Measurements from ENCODE around the gene TMX2. TPM values are rescaled to one million over a fixed set of nuclear protein-coding genes. Genes with fewer than 3 reads are reported as not detected.

TMX2 gene, protein sequence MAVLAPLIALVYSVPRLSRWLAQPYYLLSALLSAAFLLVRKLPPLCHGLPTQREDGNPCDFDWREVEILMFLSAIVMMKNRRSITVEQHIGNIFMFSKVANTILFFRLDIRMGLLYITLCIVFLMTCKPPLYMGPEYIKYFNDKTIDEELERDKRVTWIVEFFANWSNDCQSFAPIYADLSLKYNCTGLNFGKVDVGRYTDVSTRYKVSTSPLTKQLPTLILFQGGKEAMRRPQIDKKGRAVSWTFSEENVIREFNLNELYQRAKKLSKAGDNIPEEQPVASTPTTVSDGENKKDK
- 10 to 100 TPM; 29.1 to 54.9 (median 40.5) TPM for total RNA-seq

DNA sequence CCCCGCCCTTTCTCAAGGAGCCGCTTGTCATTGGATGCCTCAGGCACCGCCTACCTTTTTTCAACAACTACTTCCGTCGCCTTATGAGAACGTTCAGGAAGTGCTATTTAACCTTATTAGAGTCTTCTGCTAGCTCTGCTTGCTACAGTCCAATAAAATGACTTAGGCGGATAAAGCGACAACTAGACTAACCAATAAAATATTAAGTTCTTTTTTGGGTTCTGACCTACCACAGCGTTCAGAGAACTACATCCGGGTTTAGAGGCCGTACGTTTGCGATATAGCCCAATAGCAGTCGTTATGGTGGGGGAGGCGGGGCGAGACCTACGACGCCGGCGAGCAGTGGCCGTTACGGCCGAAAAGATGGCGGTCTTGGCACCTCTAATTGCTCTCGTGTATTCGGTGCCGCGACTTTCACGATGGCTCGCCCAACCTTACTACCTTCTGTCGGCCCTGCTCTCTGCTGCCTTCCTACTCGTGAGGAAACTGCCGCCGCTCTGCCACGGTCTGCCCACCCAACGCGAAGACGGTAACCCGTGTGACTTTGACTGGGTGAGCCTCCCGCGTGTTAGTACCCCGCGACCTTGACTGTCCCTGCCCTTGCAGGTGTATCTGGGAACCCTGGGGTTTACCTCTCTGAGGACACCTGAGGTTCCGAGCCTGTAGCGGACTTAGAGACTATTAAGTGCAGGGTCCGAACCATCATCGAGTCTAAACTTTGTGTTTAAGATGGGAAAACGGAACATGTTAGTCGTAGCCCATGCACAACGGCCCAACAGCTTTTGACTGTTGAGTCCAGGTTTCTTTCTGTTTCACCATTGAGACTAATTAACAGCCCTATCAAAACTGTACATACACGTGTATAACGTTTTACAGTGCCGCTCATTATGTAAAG lies at the start of gene TMX2:
Gene TMX2, plus strand, starts transcription at position 338 of the 895 bp plus-strand sequence. Its CDS starts 26 bp downstream, at position 364.
- H3K4me1 ChIP-seq, result peaks cover 33 to 34% of the 10 kb centered on the region in 2 donors

DNA sequence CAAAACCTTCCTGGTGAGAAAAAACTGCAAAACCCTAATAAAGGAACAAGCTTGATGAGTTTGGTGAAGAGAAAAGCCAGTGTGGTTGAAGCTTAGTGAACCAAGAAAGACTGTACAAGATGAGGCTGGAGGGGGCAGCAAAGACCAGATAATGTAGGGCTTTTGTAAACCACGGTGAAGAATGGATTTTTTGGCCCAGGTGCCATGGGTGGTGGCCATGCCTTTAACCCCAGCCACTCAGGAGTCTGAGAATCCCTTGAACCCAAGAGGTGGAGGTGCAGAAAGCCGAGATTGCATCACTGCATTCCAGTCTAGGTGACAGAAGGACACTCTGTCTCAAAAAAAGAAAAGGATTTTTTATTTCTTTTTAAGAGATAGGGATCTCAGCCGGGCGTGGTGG lies 49.5 kb upstream of the TMX2 start:
- in situ Hi-C loops (cut with MboI; ENCODE audit: low sequenced_read_pairs in 4 of 4), result loop anchor here in 1 of 4 donors (25.0 kb wide), 1 partner anchor 924 kb away; the partner anchor contains the start of genes LPXN and ZFP91
- ATAC-seq, result no peak

More for the DNA sequence above, at the start of gene TMX2:
- Histone ChIP-seq H3K27me3 (no peaks in the 10 kb centered on the region), H3K9me3 (no peaks in the 10 kb centered on the region), H3K27ac (peak within 1 kb of the TSS; percentile 87 to 91 (median 89)), H3K36me3 (no peaks in the 10 kb centered on the region), H3K4me3 (peak within 1 kb of the TSS; percentile 82 to 99 (median 92))
- intact Hi-C loops (cut with DNase I; ENCODE audit: low total_unique reads), result loop anchor here (1.0 to 5.0 kb wide), 6 partner anchors 29 to 1905 kb away; partner anchors contain the start of genes CLP1, LPXN, OSBP and SELENOH
- TF ChIP-seq POLR2A (IDR thresholded peaks at IDR 0.05), result peak; percentile 49 to 59
- TF ChIP-seq, protein P1, sequence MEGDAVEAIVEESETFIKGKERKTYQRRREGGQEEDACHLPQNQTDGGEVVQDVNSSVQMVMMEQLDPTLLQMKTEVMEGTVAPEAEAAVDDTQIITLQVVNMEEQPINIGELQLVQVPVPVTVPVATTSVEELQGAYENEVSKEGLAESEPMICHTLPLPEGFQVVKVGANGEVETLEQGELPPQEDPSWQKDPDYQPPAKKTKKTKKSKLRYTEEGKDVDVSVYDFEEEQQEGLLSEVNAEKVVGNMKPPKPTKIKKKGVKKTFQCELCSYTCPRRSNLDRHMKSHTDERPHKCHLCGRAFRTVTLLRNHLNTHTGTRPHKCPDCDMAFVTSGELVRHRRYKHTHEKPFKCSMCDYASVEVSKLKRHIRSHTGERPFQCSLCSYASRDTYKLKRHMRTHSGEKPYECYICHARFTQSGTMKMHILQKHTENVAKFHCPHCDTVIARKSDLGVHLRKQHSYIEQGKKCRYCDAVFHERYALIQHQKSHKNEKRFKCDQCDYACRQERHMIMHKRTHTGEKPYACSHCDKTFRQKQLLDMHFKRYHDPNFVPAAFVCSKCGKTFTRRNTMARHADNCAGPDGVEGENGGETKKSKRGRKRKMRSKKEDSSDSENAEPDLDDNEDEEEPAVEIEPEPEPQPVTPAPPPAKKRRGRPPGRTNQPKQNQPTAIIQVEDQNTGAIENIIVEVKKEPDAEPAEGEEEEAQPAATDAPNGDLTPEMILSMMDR (IDR thresholded peaks at IDR 0.05 in 4 of 5, conservative IDR thresholded peaks at IDR 0.05 in 1 of 5), result peak in 1 of 5 experiments; percentile 3
- DNase-seq (peak; percentile 90 to 95), ATAC-seq (peak; percentile 98)
- in situ Hi-C loops (cut with MboI; ENCODE audit: low sequenced_read_pairs in 4 of 4), result loop anchor here in 1 of 4 donors (25.0 kb wide), 1 partner anchor 875 kb away; the partner anchor contains the start of genes LPXN and ZFP91

DNA sequence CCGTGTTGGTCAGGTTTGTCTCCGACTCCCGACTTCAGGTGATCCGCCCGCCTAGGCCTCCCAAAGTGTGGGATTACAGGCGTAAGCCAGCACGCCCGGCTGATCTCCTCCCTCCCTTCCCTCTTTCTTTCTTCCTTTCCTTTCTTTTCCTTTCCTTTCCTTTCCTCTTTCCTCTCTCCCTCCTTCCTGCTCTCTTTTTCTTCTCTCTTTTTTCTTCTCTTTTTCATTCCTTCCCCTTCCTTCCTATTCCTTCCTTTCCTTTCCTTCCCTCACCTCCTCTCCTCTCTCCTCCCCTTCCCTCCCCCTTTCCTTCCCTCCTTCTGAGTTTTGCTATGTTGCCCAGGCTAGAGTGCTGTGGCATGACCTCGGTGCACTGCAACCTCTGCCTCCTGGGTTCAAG lies 48.4 kb upstream of the TMX2 start:
- DNase-seq (no peak), ATAC-seq (no peak)
- no peak for TF ChIP-seq POLR2A (IDR thresholded peaks at IDR 0.05)
- TF ChIP-seq, protein P1 (IDR thresholded peaks at IDR 0.05 in 4 of 5, conservative IDR thresholded peaks at IDR 0.05 in 1 of 5), result no peak
- Histone ChIP-seq H3K27me3 (no peaks in the 10 kb centered on the region), H3K9me3 (no peaks in the 10 kb centered on the region), H3K36me3 (peaks cover 0 to 39% of the 10 kb centered on the region in 2 donors), H3K4me3 (no peak overlapping the region), H3K27ac (no peak overlapping the region), H3K4me1 (peaks cover 11 to 13% of the 10 kb centered on the region in 2 donors)
- in situ Hi-C loops (cut with MboI; ENCODE audit: low sequenced_read_pairs in 4 of 4), result loop anchor here in 1 of 4 donors (25.0 kb wide), 1 partner anchor 923 kb away; the partner anchor contains the start of genes LPXN and ZFP91
- intact Hi-C loops (cut with DNase I; ENCODE audit: low total_unique reads), result no loop called here

More for the DNA sequence above, 49.5 kb upstream of the TMX2 start:
- Histone ChIP-seq H3K27ac (no peak overlapping the region), H3K36me3 (peaks cover 0 to 39% of the 10 kb centered on the region in 2 donors), H3K4me3 (no peak overlapping the region), H3K27me3 (no peaks in the 10 kb centered on the region), H3K9me3 (no peaks in the 10 kb centered on the region), H3K4me1 (peaks cover 17 to 18% of the 10 kb centered on the region in 2 donors)
- no peak for TF ChIP-seq POLR2A (IDR thresholded peaks at IDR 0.05)
- TF ChIP-seq, protein P1 (IDR thresholded peaks at IDR 0.05 in 4 of 5, conservative IDR thresholded peaks at IDR 0.05 in 1 of 5), result no peak
- intact Hi-C loops (cut with DNase I; ENCODE audit: low total_unique reads), result no loop called here
- no peak for DNase-seq

DNA sequence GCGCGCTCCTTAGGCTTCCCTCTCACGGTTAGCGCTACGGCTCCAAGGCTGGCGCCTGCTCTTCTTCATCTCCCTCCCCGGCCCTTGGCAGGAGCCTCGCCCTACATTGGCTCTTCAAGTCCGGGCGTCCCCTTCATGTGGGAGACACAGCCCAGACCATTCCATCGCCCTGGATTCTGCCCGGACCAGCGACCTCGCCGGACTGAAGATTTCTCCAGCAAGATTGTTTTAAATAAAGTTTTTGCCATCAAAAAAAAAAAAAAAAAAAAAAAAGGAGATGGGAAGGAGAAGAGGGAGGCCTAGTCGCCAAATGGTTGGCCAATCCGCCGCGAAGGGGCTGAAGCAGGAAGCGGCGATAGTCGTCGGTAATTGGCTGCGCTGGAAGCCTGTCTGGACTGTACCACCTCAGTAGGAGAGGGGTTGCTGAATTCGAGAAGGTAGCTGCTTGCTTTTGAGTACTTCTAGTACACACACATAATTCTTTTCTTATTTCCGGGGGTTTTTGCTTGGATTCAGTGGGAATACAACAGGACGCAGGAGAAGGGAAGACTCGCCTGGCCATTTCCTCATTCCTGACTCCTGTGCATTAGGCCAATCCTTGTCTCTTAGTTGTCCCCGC lies 45.2 kb upstream of the TMX2 start:
- intact Hi-C loops (cut with DNase I; ENCODE audit: low total_unique reads), result loop anchor here (1.0 to 5.0 kb wide), 7 partner anchors 10 to 912 kb away; partner anchors contain the start of genes CLP1, CTNND1, MED19 and SELENOH
- peak; percentile 99 for DNase-seq
- Histone ChIP-seq H3K9me3 (no peaks in the 10 kb centered on the region), H3K27ac (peak overlapping the region; percentile 92 to 97 (median 94)), H3K4me1 (peaks cover 19 to 34% of the 10 kb centered on the region in 2 donors), H3K4me3 (peak overlapping the region; percentile 70 to 85 (median 76)), H3K27me3 (no peaks in the 10 kb centered on the region), H3K36me3 (peaks cover 0 to 13% of the 10 kb centered on the region in 2 donors)
- TF ChIP-seq, protein P1 (IDR thresholded peaks at IDR 0.05 in 4 of 5, conservative IDR thresholded peaks at IDR 0.05 in 1 of 5), result no peak
- peak in 1 of 2 donors; percentile 43 for TF ChIP-seq POLR2A (IDR thresholded peaks at IDR 0.05)
- in situ Hi-C loops (cut with MboI; ENCODE audit: low sequenced_read_pairs in 4 of 4), result loop anchor here in 1 of 4 donors (25.0 kb wide), 1 partner anchor 920 kb away; the partner anchor contains the start of genes LPXN and ZFP91
- peak; percentile 93 to 95 for ATAC-seq

Data from gastrocnemius medialis (tissue), 4 donors.